Smooth muscle cell (in vitro differentiated cells): ENCODE data around the gene STARD3. TPM values are rescaled to one million over a fixed set of nuclear protein-coding genes. Genes with fewer than 3 reads are reported as not detected.

Experiments
- DNase-seq: peaks from one replicate; lab custom pipeline; 2025; ENCODE audit not compliant: unreplicated experiment; lab: John Stamatoyannopoulos, UW
- H2AFZ ChIP-seq: fragments of 200-600 bp; sonication (generic); 2 replicates; pipeline ENCODE4 v1.6.0; 2016; ENCODE audit warnings: antibody characterized with exemption, low read depth, mild to moderate bottlenecking
- H3F3A ChIP-seq: fragments of 200-600 bp; sonication (generic); 2 replicates; pipeline ENCODE4 v1.6.0; 2017; ENCODE audit warnings: antibody characterized with exemption, low read depth
- H3K27ac ChIP-seq: fragments of 200-600 bp; sonication (generic); 2 replicates; pipeline ENCODE4 v1.5.1; 2016; ENCODE audit warnings: low read depth, mild to moderate bottlenecking
- H3K27me3 ChIP-seq: fragments of 200-600 bp; sonication (generic); 2 replicates; pipeline ENCODE4 v1.6.1; 2016; ENCODE audit warnings: low read depth, mild to moderate bottlenecking
- H3K36me3 ChIP-seq: fragments of 200-600 bp; sonication (generic); 2 replicates; pipeline ENCODE4 v1.5.1; 2016; ENCODE audit warnings: low read depth
- H3K4me1 ChIP-seq: fragments of 200-600 bp; sonication (generic); 2 replicates; pipeline ENCODE4 v1.5.1; 2016; ENCODE audit warnings: low read depth
- H3K4me2 ChIP-seq: fragments of 200-600 bp; sonication (generic); 2 replicates; pipeline ENCODE4 v1.6.0; 2016; ENCODE audit warnings: mild to moderate bottlenecking
- H3K4me3 ChIP-seq: fragments of 200-600 bp; sonication (generic); 2 replicates; pipeline ENCODE4 v1.5.1; 2016; ENCODE audit warnings: mild to moderate bottlenecking
- H3K79me2 ChIP-seq: fragments of 200-600 bp; sonication (generic); 2 replicates; pipeline ENCODE4 v1.6.0; 2016; ENCODE audit warnings: low read depth, mild to moderate bottlenecking
- H3K9ac ChIP-seq: fragments of 200-600 bp; sonication (generic); 2 replicates; pipeline ENCODE4 v1.6.0; 2016; ENCODE audit warnings: low read depth
- H3K9me3 ChIP-seq: fragments of 200-600 bp; sonication (generic); replicated peaks from 2 replicates; pipeline ENCODE4 v1.5.1; 2016; ENCODE audit warnings: low read depth
- H4K20me1 ChIP-seq: fragments of 200-600 bp; sonication (generic); 2 replicates; pipeline ENCODE4 v1.6.0; 2016; ENCODE audit warnings: low read depth
- WGBS: methylation state at CpG from one replicate; pipeline ENCODE4 v1.1.7; 2016; ENCODE audit warnings: low lambda C conversion rate; 5-methylcytosine and 5-hydroxymethylcytosine counted together
- polyA plus RNA-seq: library from polyadenylated mRNA; unstranded; fragments of >200 nt; fragmentation: Nextera tagmentation; extraction: Ambion mirVana; gene quantifications from 2 replicates; pipeline ENCODE4 v1.2.1, GENCODE V29; 2016
- total RNA-seq: library from RNA; depleted of rRNA; stranded (reverse); fragments of >200 nt; gene quantifications from 2 replicates; pipeline ENCODE4 v1.2.3, GENCODE V29; 2014
- TF ChIP-seq, protein P1 (sequence below): fragments of 200-600 bp; sonication (generic); IDR thresholded peaks from 2 replicates; pipeline ENCODE4 v1.5.1; 2017; ENCODE audit warnings: borderline replicate concordance, mild to moderate bottlenecking, antibody characterized with exemption; ENCODE audit not compliant: insufficient read depth, poor library complexity, severe bottlenecking

The STARD3 gene
- total and polyA plus RNA-seq, 2 experiments from 2014 or later, result 37.5 to 53.3 TPM

GRCh38 chr17:39702901-39703893 lies 66.3 kb downstream of the STARD3 start:
- Histone ChIP-seq H3K9ac (no peak overlapping the region), H3K79me2 (peaks cover 36% of the 10 kb centered on the region), H3K9me3 (no peaks in the 10 kb centered on the region), H2AFZ (no peak overlapping the region), H3K27me3 (no peaks in the 10 kb centered on the region), H3K27ac (no peak overlapping the region), H3K4me2 (no peak overlapping the region), H3K4me3 (no peak overlapping the region), H3K4me1 (peaks cover 27% of the 10 kb centered on the region), H4K20me1 (peaks cover 60% of the 10 kb centered on the region), H3K36me3 (no peaks in the 10 kb centered on the region), H3F3A (no peaks in the 10 kb centered on the region)
- TF ChIP-seq, protein P1, sequence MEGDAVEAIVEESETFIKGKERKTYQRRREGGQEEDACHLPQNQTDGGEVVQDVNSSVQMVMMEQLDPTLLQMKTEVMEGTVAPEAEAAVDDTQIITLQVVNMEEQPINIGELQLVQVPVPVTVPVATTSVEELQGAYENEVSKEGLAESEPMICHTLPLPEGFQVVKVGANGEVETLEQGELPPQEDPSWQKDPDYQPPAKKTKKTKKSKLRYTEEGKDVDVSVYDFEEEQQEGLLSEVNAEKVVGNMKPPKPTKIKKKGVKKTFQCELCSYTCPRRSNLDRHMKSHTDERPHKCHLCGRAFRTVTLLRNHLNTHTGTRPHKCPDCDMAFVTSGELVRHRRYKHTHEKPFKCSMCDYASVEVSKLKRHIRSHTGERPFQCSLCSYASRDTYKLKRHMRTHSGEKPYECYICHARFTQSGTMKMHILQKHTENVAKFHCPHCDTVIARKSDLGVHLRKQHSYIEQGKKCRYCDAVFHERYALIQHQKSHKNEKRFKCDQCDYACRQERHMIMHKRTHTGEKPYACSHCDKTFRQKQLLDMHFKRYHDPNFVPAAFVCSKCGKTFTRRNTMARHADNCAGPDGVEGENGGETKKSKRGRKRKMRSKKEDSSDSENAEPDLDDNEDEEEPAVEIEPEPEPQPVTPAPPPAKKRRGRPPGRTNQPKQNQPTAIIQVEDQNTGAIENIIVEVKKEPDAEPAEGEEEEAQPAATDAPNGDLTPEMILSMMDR, result no peak
- WGBS, result 84% methylated on average over 12 of the region's 12 CpGs
- DNase-seq, result no peak

DNA sequence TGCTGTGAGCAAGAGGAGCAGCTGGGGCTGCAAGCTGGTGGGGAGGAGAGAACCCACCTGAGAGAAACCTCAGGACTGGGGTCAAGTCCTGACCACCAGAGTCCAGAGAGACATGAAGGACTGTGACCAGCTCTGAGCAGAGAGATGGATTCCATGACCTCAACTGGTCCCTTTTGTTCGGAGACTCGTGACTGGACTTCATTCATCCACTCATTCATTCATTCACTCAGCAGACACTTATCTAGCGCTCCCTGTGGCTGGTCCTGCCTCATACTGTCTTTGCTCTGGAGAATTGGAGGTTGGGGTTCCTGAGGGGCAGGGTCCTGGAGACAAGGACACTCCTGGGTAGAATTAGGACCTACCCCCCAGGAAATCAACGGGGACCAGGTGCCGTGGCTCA lies 67.0 kb downstream of the STARD3 start:
- H3K9me3 ChIP-seq, result no peaks in the 10 kb centered on the region
- H3K9ac ChIP-seq, result no peak overlapping the region
- no peak overlapping the region for H3K4me2 ChIP-seq
- H3K4me3 ChIP-seq, result no peak overlapping the region
- peaks cover 60% of the 10 kb centered on the region for H4K20me1 ChIP-seq
- 98% methylated on average over 5 of the region's 5 CpGs for WGBS
- peaks cover 27% of the 10 kb centered on the region for H3K4me1 ChIP-seq
- DNase-seq, result no peak
- no peaks in the 10 kb centered on the region for H3F3A ChIP-seq
- H3K27me3 ChIP-seq, result no peaks in the 10 kb centered on the region
- no peak overlapping the region for H3K27ac ChIP-seq
- H3K79me2 ChIP-seq, result peaks cover 36% of the 10 kb centered on the region
- TF ChIP-seq, protein P1, result no peak
- H2AFZ ChIP-seq, result no peak overlapping the region
- no peaks in the 10 kb centered on the region for H3K36me3 ChIP-seq

GRCh38 chr17:39704821-39705551 lies 68.0 kb downstream of the STARD3 start:
- Histone ChIP-seq H3K36me3 (no peaks in the 10 kb centered on the region), H3K27ac (no peak overlapping the region), H3K27me3 (no peaks in the 10 kb centered on the region), H3F3A (no peaks in the 10 kb centered on the region), H3K9ac (no peak overlapping the region), H3K79me2 (peaks cover 34% of the 10 kb centered on the region), H3K4me2 (no peak overlapping the region), H4K20me1 (peaks cover 60% of the 10 kb centered on the region), H2AFZ (no peak overlapping the region), H3K9me3 (no peaks in the 10 kb centered on the region), H3K4me1 (peaks cover 27% of the 10 kb centered on the region), H3K4me3 (no peak overlapping the region)
- TF ChIP-seq, protein P1, result peak; percentile 26
- no peak for DNase-seq
- 84% methylated on average over 11 of the region's 11 CpGs for WGBS
